Stimulated activated naive B cell treated with anti-CD40 and anti-IgM and Interleukin-4, amounts not matched to agents 10 μg/mL and 1 μg/mL and 100 μg/mL, for 72 hours (primary cell): ENCODE results near the gene LRRC3.
"Not testable (repeated sequence)": the region's sequence is repeated elsewhere in the genome, so short reads cannot be mapped to it uniquely, and the experiment has no call there.

Source experiments
- ATAC-seq, 2 donors: fragments of 150-1000 bp; cut with Tn5 transposase; replicated peaks; 2 replicates each; pipeline ENCODE4 v1.10.0; 2021; ENCODE audit warnings: moderate library complexity in 1 of 2
- DNase-seq: peaks from one replicate; pipeline ENCODE4 v3.0.0; 2021
- H3K27ac Mint-ChIP-seq: one replicate; pipeline ENCODE4 v1.8.0; 2022; ENCODE audit warnings: mild to moderate bottlenecking, mixed read lengths
- H3K27me3 Mint-ChIP-seq, 2 donors: one replicate each; pipeline ENCODE4 v1.8.0; 2022; ENCODE audit warnings: mixed read lengths in 2 of 2
- H3K36me3 Mint-ChIP-seq, 2 donors: one replicate each; pipeline ENCODE4 v1.8.0; 2022; ENCODE audit warnings: mixed read lengths in 2 of 2, mild to moderate bottlenecking in 1 of 2
- H3K4me1 Mint-ChIP-seq, 2 donors: one replicate each; pipeline ENCODE4 v1.8.0; 2022; ENCODE audit warnings: mixed read lengths in 2 of 2, mild to moderate bottlenecking in 1 of 2
- H3K4me3 Mint-ChIP-seq, 2 donors: one replicate each; pipeline ENCODE4 v1.8.0; 2022; ENCODE audit warnings: mild to moderate bottlenecking in 2 of 2, mixed read lengths in 2 of 2, moderate library complexity in 1 of 2
- H3K9me3 Mint-ChIP-seq, 2 donors: one replicate each; pipeline ENCODE4 v1.8.0; 2022; ENCODE audit warnings: mixed read lengths in 2 of 2, mild to moderate bottlenecking in 1 of 2

LRRC3 gene

DNA sequence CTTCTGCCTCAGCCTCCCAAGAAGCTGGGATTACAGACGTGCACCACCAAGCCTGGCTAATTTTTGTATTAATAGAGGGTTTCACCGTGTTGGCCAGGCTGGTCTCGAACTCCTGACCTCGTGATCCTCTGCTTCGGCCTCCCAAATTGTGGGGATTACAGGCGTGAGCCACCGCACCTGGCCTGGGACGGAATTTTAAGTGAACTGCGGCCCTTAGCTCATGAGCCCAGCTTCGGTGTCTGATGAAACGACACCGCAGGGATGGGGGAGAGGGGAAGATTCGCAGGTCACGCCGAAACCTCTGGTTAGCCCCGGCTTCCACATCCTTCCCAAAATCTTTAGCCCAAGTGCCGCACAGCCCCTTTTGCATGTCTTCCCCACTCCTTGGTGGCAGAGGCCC is 39.1 kb downstream of the LRRC3 start:
- Mint-ChIP-seq H3K27me3 (peaks cover 21 to 35% of the 10 kb centered on the region in 2 donors), H3K9me3 (peaks cover 9 to 15% of the 10 kb centered on the region in 2 donors), H3K27ac (no peak overlapping the region), H3K4me3 (no peak overlapping the region), H3K36me3 (peaks cover 5 to 12% of the 10 kb centered on the region in 2 donors), H3K4me1 (no peaks in the 10 kb centered on the region)
- DNase-seq = no peak
- ATAC-seq = no peak

DNA sequence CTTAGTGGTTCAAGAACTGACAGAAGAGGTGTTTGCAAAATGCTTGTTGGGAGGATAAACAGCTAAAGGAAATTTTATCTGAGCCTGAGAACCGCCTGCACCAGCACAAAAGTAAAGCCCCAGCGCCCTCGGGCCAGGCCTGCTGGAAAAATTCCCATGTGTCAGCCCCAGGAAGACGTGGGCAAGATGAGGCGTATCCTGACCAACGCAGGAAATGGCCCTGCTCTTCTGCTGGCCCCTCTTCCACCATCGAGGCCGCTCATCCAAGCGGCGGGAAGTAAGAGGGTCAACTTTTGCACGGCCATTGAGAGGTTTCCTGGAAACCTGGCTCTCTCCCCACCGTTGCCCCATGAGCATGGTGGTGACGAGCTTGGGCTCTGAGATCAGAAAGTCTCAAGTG is 39.6 kb downstream of the LRRC3 start:
- H3K27ac Mint-ChIP-seq = no peak overlapping the region
- H3K4me1 Mint-ChIP-seq = no peaks in the 10 kb centered on the region
- peaks cover 21 to 35% of the 10 kb centered on the region in 2 donors for H3K27me3 Mint-ChIP-seq
- ATAC-seq (no peak), DNase-seq (no peak)
- peaks cover 9 to 15% of the 10 kb centered on the region in 2 donors for H3K9me3 Mint-ChIP-seq
- peaks cover 5 to 12% of the 10 kb centered on the region in 2 donors for H3K36me3 Mint-ChIP-seq
- H3K4me3 Mint-ChIP-seq = no peak overlapping the region

DNA sequence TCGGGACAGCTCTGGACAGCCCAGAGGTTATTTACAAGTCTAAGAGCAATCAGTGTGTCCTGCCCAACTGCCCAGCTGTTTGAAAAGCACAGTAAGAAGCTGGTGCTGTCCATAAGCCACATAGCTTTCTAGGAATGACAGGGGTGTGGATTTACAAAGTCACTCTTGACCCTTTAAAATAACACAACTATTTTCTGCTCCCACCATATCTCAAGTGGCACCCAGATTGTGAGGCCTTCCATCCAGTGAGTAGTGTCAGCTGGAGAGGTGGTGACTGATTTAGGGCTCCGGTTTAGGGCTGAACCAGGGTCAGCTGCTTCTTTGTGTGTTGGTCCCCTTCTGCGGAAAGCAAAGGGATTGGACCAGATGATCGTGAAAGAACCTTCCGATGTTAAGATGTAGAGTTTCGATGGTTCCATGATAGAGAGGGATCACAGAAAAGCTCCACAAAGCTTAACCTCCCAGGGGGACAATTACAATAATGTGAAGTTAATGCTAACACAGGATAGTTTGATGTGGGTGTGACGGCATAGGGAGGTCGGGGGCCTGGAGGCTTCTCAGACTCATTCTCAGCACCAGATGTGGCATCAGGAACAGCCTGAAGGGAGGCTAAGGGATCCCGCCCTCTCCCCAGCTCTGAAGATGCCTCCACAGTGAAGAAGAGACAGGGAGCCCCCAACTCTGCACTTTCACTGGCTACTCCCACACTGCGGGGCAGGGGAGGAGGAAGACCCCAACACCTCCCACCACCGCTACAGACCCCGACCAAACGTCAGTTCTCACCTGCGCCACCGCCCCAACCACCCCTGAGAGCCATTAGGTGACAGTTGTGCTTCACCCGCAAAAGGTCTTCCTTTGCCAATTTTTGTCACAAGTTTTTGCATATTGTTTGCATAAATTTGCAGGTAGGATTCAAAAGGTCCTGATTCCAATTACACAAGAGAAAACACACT is 40.6 kb downstream of the LRRC3 start:
- no peak overlapping the region for H3K27ac Mint-ChIP-seq
- no peaks in the 10 kb centered on the region for H3K4me1 Mint-ChIP-seq

DNA sequence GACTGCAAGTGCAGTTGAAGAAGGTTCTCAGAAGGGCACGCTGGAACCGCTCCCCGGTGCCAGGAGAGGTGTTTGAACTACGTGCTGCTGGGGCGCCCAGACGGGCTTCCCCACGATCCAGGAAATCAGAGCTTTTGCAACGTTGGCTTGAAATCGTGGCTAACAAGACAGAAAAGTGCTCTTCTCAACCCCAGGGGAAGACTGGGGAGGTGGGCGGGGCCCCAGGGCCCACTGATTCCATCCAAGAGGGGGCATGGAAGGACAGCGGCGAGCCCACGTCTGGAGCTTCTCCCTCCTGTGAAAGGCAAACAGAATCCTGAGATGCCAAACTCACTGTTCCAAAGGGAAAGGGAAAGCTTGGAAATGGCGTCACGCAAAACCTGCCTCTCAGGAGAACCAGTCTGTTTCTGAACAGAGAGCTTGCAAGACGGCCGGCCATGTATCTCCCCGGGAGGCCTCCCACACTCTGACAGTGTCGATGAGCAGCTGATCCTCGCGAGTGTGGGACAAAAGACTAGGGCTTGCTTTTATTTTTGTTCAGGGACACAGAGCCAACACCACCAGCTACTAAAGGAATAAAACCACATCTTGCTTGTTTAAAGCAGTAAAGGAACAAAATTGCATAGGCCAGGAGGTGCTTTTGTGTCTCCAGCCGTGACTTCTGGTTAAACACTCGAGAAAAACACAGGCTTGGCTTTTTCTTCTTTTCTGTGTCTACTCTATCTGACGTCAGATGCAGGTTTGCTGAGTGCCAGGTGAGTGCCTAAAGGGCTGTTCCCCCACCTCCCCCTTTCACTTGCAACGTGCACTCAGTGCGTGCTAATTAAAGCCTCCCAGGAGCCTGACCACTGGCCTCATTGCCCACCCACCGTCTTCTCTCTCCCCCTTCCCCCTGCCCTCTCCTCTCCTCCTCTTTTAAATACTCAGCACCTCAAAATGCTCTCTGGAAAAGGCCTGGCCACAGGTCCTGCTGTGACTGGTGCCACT is 41.5 kb downstream of the LRRC3 start:
- DNase-seq (no peak), ATAC-seq (no peak)
- H3K4me1 Mint-ChIP-seq = no peaks in the 10 kb centered on the region
- no peak overlapping the region for H3K4me3 Mint-ChIP-seq
- H3K9me3 Mint-ChIP-seq = peaks cover 9 to 14% of the 10 kb centered on the region in 2 donors
- peaks cover 5 to 12% of the 10 kb centered on the region in 2 donors for H3K36me3 Mint-ChIP-seq
- no peak overlapping the region for H3K27ac Mint-ChIP-seq
- peaks cover 17 to 31% of the 10 kb centered on the region in 2 donors for H3K27me3 Mint-ChIP-seq

More for the DNA sequence above, 40.6 kb downstream of the LRRC3 start:
- no peak overlapping the region for H3K4me3 Mint-ChIP-seq
- ATAC-seq = no peak
- H3K27me3 Mint-ChIP-seq = peaks cover 21 to 35% of the 10 kb centered on the region in 2 donors
- H3K36me3 Mint-ChIP-seq = peaks cover 5 to 12% of the 10 kb centered on the region in 2 donors
- no peak for DNase-seq
- H3K9me3 Mint-ChIP-seq = peaks cover 9 to 15% of the 10 kb centered on the region in 2 donors

DNA sequence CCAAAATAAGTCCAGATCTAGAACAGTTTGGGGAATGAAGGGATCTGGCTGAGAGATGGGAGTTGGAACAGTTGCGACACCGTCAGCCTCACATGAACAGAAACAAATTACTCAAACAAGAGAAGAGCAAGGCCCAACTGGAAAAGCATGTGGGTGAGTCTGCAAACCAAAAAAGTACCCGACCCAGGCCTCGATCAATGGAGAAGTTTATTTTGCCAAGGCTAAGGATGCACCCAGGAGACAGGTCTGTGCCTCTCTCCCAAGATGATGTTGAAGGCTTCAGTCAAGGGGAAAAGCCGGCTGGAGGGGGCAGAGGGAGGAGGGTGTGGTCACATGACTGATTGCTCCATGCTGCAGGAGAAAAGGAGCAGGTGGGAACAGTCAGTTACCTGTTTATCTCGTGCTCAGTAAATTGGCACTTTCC is 42.4 kb downstream of the LRRC3 start:
- no peaks in the 10 kb centered on the region for H3K4me1 Mint-ChIP-seq
- ATAC-seq = no peak
- peaks cover 6 to 7% of the 10 kb centered on the region in 2 donors for H3K9me3 Mint-ChIP-seq
- no peak overlapping the region for H3K4me3 Mint-ChIP-seq
- H3K36me3 Mint-ChIP-seq = peaks cover 5 to 10% of the 10 kb centered on the region in 2 donors
- peaks cover 13 to 26% of the 10 kb centered on the region in 2 donors for H3K27me3 Mint-ChIP-seq
- DNase-seq = no peak
- no peak overlapping the region for H3K27ac Mint-ChIP-seq

DNA sequence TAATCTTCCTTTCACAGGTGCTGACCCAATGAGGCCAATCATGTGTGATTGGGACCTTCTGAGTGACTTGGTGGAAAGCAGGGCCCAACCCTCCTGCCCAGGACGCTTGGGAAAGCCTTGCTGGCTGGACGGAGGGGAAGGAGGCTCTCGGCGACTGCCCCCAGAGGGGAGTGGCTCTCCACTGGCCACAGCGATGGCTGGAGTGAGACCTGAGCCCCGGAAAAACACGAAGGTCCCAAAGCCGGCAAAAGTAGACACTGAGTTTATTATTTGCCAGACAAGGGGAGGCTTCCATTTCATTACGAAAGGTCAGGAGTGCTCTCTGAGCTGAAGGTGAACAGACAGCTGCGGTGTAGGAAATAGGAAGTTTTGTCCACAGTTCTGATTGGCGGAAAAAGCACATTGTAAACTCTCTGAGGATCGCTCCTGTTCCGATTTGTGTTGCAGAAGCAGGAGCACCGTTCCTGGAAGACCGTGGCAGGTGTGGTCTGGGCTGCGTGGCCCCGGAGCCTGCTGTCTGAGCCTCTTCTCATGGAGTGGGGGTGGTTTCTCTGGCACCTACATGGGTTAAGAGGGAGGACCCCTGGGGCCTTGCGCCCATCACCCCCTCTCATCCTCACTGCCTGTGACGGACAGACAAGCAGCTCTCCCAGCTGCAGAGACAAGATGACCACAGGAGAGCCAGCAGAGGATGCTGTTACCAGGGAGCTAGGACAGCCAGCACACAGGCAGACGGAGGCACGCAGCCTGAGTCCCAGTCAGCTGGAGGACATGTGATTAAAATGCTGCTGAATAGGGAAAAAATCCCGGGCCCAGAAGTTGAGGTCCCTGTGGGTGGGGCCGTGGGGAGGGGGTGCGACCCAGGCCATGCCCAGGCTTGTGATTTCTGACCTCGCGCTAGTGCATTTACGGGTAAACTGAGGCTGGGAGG is 43.2 kb downstream of the LRRC3 start:
- Mint-ChIP-seq H3K27ac (no peak overlapping the region), H3K9me3 (no peaks in the 10 kb centered on the region), H3K4me3 (no peak overlapping the region), H3K4me1 (peaks cover 0 to 2% of the 10 kb centered on the region in 2 donors), H3K36me3 (peaks cover 0 to 4% of the 10 kb centered on the region in 2 donors), H3K27me3 (peaks cover 13 to 19% of the 10 kb centered on the region in 2 donors)
- DNase-seq = no peak
- no peak for ATAC-seq

DNA sequence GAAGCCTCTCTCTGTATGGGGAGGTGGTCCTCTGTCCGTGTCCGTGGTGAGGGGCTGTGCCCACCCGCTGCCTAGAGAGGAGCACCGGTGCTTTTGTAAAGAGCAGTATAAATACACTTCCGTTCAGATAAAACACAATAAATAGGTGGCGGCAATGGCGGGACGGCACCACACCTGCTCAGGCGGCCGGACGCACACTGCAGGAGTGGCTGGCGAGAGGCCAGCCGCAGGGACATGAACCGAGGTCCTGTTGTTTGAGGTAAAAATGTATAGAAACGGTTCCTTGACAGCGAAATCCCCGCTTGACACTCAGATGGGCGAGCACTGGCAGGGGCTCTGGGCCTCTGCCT is 43.9 kb downstream of the LRRC3 start:
- H3K36me3 Mint-ChIP-seq = peaks cover 0 to 4% of the 10 kb centered on the region in 2 donors

DNA sequence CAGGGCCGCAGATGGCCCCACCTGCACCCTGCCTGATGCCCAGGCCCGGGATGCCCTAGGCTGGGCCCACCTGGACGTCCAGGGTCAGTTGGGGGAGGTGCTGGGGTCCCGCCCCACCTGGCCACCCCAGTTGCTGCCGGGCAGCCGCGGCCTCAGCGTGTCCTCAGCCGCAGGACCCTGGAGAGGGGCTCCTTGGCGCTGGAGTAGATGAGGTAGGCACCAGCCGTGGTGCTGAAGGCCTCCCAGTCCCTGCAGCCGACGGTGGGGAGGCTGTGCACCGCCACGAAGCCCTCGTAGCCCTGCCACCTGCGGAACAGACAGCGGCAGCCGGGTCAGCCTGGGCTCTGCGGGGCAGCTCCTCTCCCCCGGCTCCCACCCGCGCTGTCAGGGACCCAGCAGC is 44.3 kb downstream of the LRRC3 start:
- H3K4me1 Mint-ChIP-seq = peaks cover 6 to 11% of the 10 kb centered on the region in 2 donors
- ATAC-seq = no peak

More for the DNA sequence above, 43.9 kb downstream of the LRRC3 start:
- H3K9me3 Mint-ChIP-seq = peaks cover 0 to under 1% of the 10 kb centered on the region in 2 donors
- no peak overlapping the region for H3K4me3 Mint-ChIP-seq
- peaks cover 13 to 19% of the 10 kb centered on the region in 2 donors for H3K27me3 Mint-ChIP-seq
- ATAC-seq (no peak), DNase-seq (no peak)
- peaks cover 4 to 8% of the 10 kb centered on the region in 2 donors for H3K4me1 Mint-ChIP-seq
- no peak overlapping the region for H3K27ac Mint-ChIP-seq

DNA sequence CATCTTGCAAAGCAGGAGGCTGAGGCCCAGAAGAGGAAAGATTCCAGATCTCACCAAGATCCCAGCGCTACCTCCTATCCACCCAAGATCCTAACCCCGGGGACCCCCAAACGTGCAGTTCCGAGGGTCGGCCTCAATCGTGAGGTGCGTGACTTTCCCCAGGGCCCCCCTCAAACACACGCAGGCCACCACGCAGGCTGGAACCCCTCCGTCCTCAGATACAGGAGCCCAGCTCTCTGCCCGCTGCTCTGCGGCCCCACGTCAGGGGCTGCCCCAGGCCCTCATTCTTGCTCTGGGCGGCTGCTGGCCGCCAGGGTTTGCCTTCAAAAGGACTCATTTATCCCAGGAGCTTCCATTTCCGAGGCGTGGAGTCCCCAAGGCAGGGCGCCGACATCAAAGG is 44.8 kb downstream of the LRRC3 start:
- Mint-ChIP-seq H3K4me1 (peaks cover 6 to 11% of the 10 kb centered on the region in 2 donors), H3K27ac (no peak overlapping the region), H3K27me3 (peaks cover 13 to 19% of the 10 kb centered on the region in 2 donors), H3K36me3 (peaks cover 0 to 4% of the 10 kb centered on the region in 2 donors), H3K4me3 (no peak overlapping the region), H3K9me3 (peaks cover 0 to 2% of the 10 kb centered on the region in 2 donors)
- DNase-seq (no peak), ATAC-seq (no peak)

More for the DNA sequence above, 44.3 kb downstream of the LRRC3 start:
- Mint-ChIP-seq H3K27me3 (peaks cover 13 to 19% of the 10 kb centered on the region in 2 donors), H3K27ac (no peak overlapping the region), H3K9me3 (peaks cover 0 to 2% of the 10 kb centered on the region in 2 donors), H3K36me3 (peaks cover 0 to 4% of the 10 kb centered on the region in 2 donors), H3K4me3 (no peak overlapping the region)
- no peak for DNase-seq

DNA sequence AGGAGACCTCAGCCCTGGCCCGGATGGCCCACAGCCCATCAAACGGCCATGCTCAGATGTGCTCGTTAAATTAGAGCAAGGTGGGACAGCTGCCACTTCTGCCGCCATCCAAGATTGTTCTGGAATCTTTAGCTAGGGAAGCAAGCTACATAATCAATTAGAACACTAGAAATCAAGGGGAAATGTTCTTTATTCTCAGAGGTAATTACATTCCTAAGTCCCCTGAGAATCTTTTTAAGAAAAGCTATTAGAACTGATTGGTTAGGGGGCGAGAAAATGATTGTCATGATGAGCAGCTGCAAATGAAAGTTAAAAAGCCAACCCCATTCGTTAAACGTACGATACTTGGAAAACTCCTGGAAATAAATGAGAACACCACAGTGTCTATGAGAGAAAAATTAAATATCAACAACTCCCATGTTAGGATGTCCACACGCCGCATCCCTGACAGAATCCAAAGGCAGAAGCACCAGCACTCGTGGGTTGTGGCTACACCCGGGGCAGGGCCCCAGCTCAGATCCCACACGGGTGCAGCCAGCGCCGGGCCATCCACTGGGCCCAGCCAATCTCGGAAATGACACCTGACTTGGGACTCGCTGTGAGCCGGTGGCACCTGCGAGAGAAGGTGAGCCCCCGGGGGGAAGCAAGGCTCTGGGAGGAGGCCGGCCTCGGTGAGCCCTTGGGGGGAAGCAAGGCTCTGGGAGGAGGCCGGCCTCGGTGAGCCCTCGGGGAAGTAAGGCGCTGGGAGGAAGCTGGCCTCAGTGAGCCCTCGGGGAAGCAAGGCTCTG is 47.1 kb downstream of the LRRC3 start:
- Mint-ChIP-seq H3K27me3 (peaks cover 0 to 4% of the 10 kb centered on the region in 2 donors), H3K9me3 (peaks cover 0 to 2% of the 10 kb centered on the region in 2 donors), H3K4me3 (no peak overlapping the region), H3K36me3 (no peaks in the 10 kb centered on the region), H3K27ac (no peak overlapping the region), H3K4me1 (peaks cover 6 to 11% of the 10 kb centered on the region in 2 donors)
- DNase-seq = no peak
- ATAC-seq = no peak

DNA sequence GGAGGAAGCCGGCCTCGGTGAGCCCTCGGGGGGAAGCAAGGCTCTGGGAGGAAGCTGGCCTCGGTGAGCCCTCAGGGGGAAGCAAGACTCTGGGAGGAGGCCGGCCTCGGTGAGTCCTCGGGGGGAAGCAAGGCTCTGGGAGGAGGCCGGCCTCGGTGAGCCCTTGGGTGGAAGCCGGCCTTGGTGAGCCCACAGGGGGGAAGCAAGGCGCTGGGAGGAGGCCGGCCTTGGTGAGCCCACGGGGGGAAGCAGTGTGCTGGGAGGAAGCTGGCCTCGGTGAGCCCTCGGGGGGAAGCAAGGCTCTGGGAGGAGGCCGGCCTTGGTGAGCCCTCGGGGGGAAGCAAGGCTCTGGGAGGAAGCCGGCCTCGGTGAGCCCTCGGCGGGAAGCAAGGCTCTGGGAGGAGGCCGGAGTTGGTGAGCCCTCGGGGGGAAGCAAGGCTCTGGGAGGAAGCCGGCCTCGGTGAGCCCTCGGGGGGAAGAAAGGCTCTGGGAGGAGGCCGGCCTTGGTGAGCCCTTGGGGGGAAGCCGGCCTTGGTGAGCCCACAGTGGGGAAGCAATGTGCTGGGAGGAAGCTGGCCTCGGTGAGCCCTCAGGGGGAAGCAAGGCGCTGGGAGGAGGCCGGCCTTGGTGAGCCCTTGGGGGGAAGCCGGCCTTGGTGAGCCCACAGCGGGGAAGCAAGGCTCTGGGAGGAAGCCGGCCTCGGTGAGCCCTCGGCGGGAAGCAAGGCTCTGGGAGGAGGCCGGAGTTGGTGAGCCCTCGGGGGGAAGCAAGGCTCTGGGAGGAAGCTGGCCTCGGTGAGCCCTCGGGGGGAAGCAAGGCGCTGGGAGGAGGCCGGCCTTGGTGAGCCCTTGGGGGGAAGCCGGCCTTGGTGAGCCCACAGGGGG is 47.9 kb downstream of the LRRC3 start:
- ATAC-seq, H3K27ac Mint-ChIP-seq, H3K27me3 Mint-ChIP-seq, DNase-seq, H3K36me3 Mint-ChIP-seq, H3K4me3 Mint-ChIP-seq, H3K9me3 Mint-ChIP-seq: not testable (repeated sequence)
- peaks cover 6 to 11% of the 10 kb centered on the region in 2 donors for H3K4me1 Mint-ChIP-seq

DNA sequence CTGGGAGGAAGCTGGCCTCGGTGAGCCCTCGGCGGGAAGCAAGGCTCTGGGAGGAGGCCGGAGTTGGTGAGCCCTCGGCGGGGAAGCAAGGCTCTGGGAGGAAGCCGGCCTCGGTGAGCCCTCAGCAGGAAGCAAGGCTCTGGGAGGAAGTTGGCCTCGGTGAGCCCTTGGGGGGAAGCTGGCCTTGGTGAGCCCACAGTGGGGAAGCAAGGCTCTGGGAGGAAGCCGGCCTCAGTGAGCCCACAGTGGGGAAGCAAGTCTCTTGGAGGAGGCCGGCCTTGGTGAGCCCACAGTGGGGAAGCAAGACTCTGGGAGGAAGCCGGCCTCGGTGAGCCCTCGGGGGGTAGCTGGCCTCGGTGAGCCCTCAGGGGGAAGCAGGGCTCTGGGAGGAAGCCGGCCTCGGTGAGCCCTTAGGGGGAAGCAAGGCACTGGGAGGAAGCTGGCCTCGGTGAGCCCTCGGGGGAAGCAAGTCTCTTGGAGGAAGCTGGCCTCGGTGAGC is 48.6 kb downstream of the LRRC3 start:
- no peak for DNase-seq
- H3K4me3 Mint-ChIP-seq = peak overlapping the region in 1 of 2 donors; percentile 25
- no peaks in the 10 kb centered on the region for H3K36me3 Mint-ChIP-seq
- H3K4me1 Mint-ChIP-seq = peaks cover 6 to 11% of the 10 kb centered on the region in 2 donors
- H3K9me3 Mint-ChIP-seq = peaks cover 0 to 2% of the 10 kb centered on the region in 2 donors
- no peaks in the 10 kb centered on the region for H3K27me3 Mint-ChIP-seq
- no peak for ATAC-seq
- peak overlapping the region; percentile 61 for H3K27ac Mint-ChIP-seq
